NCI-H345 (cell line): ENCODE results near the gene HSPA12A.

ENCODE experiments used
- DNase-seq: peaks from one replicate; lab custom pipeline; 2025; lab: John Stamatoyannopoulos, UW

HSPA12A gene

DNA sequence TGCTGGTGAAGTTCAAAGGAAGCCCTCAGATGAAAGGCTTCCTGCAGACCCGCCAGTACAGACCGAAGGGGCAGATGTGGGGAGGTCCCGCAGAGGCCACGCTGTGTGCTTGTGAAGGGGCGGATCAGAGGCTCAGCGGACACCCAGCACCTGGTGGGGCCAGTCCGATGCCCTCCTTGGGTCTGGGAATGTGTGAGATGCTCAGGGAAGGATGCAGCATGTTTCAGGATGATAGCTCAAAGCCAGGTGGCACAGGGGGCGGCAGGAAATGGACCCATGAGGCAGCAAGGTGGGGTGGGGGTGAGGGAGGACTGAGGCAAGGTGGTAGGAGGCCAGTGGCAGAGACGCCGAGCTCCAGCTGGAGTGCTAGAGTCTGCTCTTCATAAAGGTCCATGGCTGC is 27.9 kb upstream of the HSPA12A start:
- DNase-seq, result no peak

DNA sequence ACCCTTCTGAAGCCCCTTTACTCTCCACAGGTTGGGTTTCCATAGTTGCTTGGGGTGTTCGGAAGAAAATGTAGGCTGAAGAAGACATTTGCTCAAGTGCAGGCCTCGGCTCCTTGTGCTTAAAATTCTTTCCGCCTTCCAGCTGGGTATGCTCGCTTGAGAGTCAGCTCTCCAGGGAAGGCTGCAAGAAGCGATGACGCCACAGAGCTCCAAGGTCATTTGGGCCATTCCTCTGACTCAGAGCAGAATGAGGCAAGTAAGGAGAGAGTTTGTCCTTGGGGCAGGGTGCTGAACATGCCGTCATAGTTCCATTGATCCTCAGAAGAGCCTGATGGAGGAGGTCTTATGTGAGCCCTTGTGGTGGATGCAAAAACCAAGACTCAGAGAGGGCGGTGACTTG is 27.4 kb upstream of the HSPA12A start:
- no peak for DNase-seq

- no peak for DNase-seq
These were observed 27.0 kb upstream of the HSPA12A start for GRCh38 chr10:116769368-116769767.

DNA sequence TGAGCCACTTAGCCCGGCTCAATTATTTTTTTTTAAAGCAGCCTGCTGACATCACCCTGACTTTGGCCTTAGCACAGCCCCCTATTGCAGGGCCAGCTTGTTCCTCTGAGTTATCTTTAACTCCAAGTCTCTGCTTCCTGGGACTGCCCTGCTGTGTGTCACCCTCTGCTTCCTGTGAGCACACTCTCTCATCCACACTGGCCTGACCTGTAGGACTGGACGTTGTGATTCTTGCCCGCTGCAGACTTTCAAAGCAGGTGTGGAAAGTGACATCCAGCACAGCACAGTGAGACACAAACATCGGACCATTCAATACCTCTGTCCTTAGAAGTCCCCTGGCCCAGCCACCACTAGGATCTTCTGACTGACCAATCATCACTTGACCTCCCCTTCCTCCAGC is 26.4 kb upstream of the HSPA12A start:
- DNase-seq, result no peak

- DNase-seq, result no peak
These were observed 24.7 kb upstream of the HSPA12A start for GRCh38 chr10:116766837-116767634.

DNA sequence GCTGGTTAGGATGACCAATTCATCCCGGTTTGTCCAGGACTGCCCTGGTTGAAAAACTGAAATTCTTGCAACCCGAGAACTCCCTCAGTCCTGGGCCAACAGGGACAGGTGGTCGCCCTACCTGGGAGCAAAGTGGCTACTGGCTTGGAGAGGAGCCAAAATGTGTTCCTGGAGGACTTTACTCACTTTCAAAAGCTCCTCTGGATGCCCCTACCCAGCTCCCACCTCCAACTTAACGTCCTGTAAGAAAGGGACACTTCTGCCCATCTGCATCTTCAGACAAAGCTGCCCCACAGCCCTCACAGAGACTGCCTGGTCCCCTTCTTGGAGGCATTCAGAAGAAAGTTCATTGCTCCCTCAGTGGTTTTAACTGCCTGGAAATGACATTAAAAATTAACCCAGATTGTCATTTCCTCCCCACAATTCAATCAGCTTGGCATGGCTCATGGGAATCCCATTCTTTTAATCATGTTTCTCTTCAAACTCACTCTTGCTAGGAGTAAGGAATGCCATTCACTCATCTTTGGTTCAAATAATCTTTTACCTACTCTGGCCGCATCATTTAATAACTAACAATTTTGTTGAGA is 24.0 kb upstream of the HSPA12A start:
- no peak for DNase-seq

DNA sequence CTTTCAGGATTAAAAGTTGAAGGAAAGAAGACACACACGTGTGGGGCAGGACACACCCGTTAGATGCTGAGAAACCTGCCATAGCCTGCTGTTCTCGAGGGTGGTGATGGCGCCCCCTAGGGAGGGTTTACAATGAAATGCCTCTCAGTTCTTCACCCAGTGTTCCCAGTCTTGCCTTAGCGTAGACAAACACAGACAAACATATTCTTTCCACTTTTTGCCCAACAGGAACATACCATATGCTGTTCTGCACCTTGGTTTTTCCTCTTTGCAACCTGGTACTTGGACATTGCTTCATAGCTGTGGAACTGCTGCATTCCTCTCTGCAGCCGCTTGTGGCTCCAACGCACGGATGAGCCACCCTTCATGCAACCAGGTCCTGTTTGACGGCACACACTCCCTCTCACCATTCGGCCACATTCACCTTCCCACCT is 23.3 kb upstream of the HSPA12A start:
- no peak for DNase-seq

DNA sequence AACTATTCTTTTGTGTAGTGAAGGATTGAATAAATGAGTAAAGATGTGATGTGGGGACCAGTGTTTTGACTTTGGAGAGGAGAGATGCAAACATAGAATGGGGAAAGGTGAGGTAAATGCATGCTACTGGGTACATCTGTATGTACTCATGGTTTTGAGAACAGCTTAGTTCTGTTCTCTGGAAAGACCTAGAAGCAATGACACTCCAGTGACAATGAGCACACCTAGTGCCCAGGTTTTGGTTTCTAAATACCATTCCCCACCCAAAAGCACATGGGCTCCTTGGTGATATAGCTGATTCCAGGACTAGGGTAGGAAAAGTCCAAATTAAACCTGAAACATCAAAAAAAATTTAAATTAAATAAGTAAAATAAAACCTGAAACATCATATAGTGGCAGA is 22.6 kb upstream of the HSPA12A start:
- no peak for DNase-seq

GRCh38 chr10:116763440-116763839 is 21.1 kb upstream of the HSPA12A start:
- DNase-seq, result no peak

DNA sequence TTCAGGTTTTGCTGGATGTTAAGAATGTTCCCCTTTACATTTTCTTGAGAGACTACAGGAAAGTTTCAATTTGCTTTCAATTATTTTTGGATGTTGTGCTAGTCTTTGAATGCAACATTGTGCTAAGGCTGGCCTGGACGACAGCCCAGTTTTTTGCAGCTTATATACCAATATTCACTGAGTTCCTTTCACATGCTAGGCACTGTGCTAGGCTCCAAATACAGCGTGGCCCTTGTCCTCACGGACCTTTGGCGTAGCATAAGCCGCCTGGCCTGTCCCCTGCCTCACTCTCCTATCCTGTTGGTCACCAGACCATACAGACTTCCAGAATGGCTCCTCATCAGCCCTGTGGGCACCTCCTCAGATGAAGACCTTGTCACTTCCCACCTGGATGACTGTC is 19.5 kb upstream of the HSPA12A start:
- no peak for DNase-seq

GRCh38 chr10:116760919-116761318 is 18.6 kb upstream of the HSPA12A start:
- no peak for DNase-seq

- no peak for DNase-seq
These were observed 14.9 kb upstream of the HSPA12A start for GRCh38 chr10:116757246-116757645.

DNA sequence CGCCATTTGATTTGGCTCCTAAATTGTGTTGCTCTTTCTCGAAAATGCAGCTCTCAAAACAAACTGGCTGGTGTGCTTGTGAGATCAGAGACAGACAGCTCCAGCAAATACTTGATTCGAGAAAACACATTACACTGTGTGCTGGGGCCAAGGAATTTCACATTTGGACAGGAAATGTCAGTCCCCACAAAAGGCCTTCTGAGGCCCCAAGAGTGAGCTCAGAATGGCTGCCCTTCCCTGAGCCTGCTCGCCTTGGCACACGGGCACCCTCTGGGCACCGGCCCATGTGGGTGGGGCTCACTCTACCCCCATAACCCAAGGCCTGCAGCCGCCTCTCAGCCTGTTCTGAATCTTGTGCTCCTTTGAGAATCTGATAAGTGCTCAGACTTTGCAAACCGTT is 13.9 kb upstream of the HSPA12A start:
- DNase-seq, result no peak

GRCh38 chr10:116753759-116754158 is 11.4 kb upstream of the HSPA12A start:
- peak; percentile 64 for DNase-seq

GRCh38 chr10:116752969-116753665 is 10.8 kb upstream of the HSPA12A start:
- DNase-seq, result no peak

GRCh38 chr10:116752563-116752962 is 10.2 kb upstream of the HSPA12A start:
- DNase-seq, result no peak

GRCh38 chr10:116748471-116748870 is 6.1 kb upstream of the HSPA12A start:
- no peak for DNase-seq

DNA sequence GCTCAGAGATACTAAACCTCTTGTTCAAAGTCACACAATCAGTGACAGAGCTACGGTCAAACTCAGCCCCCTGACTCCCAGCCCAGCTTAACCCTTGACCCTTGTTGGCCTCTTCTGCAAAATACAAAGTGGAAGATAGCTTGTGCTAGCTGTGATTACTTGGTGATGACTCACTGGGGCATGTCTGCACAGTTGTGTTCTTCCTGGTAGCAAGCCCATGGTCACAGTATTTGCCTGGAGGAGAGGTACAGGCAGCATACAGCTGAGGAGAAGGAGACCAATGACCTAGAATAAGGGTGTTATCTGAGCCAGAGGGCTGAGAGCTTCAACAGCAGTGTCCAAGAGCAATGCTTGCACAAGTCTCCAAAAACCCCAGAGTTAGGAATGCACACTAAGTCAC is 5.7 kb upstream of the HSPA12A start:
- DNase-seq, result no peak

- DNase-seq, result no peak
These were observed 5.0 kb upstream of the HSPA12A start for GRCh38 chr10:116747325-116747724.

- DNase-seq, result no peak
These were observed 2.5 kb upstream of the HSPA12A start for GRCh38 chr10:116744885-116745284.

DNA sequence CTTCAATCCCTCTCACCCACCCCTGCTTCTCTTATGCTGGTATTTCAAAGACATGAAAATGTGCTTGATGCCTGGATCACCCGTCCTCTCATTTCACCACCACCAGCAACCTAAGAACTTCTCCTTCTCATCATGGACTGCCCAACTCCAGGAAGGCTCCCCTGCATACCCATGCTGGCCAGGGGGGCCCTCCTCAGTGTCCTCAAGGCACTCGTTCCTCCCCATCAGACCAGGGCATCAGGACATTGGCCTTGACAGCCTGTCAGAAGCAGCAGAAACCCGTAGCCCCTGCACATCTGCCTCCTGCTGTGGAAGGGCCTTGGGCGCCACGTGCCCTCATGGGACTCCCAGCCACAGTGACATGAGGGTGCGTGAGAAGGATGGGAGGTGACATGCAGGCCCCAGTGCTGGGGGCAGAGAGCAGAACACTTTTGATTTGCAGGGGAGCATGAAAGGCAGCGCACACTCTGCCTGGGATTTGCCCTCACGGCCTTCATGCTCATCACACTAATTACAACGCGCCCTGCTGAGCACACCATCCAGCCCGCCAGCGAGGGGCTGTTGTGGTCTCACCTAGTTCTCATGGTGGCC is 1.9 kb upstream of the HSPA12A start:
- no peak for DNase-seq

- DNase-seq, result no peak
These were observed 1.1 kb upstream of the HSPA12A start for GRCh38 chr10:116743266-116744064.
